HEK293 (cell line): ENCODE measurements around the gene ACTR3.

ENCODE experiments used
- BCL11A ChIP-seq: fragments of 450-650 bp; formaldehyde crosslinking; IDR thresholded peaks from 2 replicates; pipeline ENCODE4 v1.5.1; 2016; ENCODE audit warnings: low read depth, missing biosample characterization, missing genetic modification characterization
- GLI4 ChIP-seq: fragments of 450-650 bp; formaldehyde crosslinking; IDR thresholded peaks from 2 replicates; pipeline ENCODE4 v1.5.1; 2016; ENCODE audit warnings: missing biosample characterization, missing genetic modification characterization
- TCF7L2 ChIP-seq: IDR thresholded peaks from 2 replicates; pipeline ENCODE4 v1.6.1; 2011; ENCODE audit warnings: low read depth, mild to moderate bottlenecking, inconsistent platforms, low read length, moderate library complexity, borderline replicate concordance
- ZEB2 ChIP-seq: fragments of 450-650 bp; formaldehyde crosslinking; IDR thresholded peaks from 2 replicates; pipeline ENCODE4 v1.5.1; 2016; ENCODE audit warnings: missing biosample characterization, missing genetic modification characterization
- ZFP41 ChIP-seq: fragments of 450-650 bp; formaldehyde crosslinking; IDR thresholded peaks from 2 replicates; pipeline ENCODE4 v1.5.1; 2016; ENCODE audit warnings: missing biosample characterization, missing genetic modification characterization, borderline replicate concordance
- ZNF146 ChIP-seq: fragments of 450-650 bp; formaldehyde crosslinking; IDR thresholded peaks from 2 replicates; pipeline ENCODE4 v1.5.1; 2016; ENCODE audit warnings: missing biosample characterization, missing genetic modification characterization
- ZNF302 ChIP-seq: fragments of 450-650 bp; formaldehyde crosslinking; IDR thresholded peaks from 2 replicates; pipeline ENCODE4 v1.5.1; 2016; ENCODE audit warnings: missing biosample characterization, missing genetic modification characterization, low read depth
- ZNF354C ChIP-seq: fragments of 450-650 bp; formaldehyde crosslinking; IDR thresholded peaks from 2 replicates; pipeline ENCODE4 v1.5.1; 2016; ENCODE audit warnings: missing biosample characterization, missing genetic modification characterization, low read depth, borderline replicate concordance
- ZNF792 ChIP-seq: fragments of 450-650 bp; formaldehyde crosslinking; IDR thresholded peaks from 2 replicates; pipeline ENCODE4 v1.5.1; 2016; ENCODE audit warnings: missing biosample characterization, missing genetic modification characterization
- ZSCAN30 ChIP-seq: fragments of 450-650 bp; IDR thresholded peaks from 2 replicates; pipeline ENCODE4 v1.5.1; 2018; ENCODE audit warnings: missing biosample characterization, mild to moderate bottlenecking, missing genetic modification characterization, moderate library complexity
- TF ChIP-seq, protein P1 (sequence below): fragments of 450-650 bp; formaldehyde crosslinking; IDR thresholded peaks from 2 replicates; pipeline ENCODE4 v1.5.1; 2016; ENCODE audit warnings: missing biosample characterization, missing genetic modification characterization
- TF ChIP-seq, protein P2 (sequence below): fragments of 450-650 bp; IDR thresholded peaks from 2 replicates; pipeline ENCODE4 v1.5.1; 2018; ENCODE audit warnings: missing biosample characterization, missing genetic modification characterization
- TF ChIP-seq, protein P3 (sequence below): fragments of 450-650 bp; formaldehyde crosslinking; IDR thresholded peaks from 2 replicates; pipeline ENCODE4 v1.5.1; 2016; ENCODE audit warnings: missing biosample characterization, missing genetic modification characterization, low read depth

DNA sequence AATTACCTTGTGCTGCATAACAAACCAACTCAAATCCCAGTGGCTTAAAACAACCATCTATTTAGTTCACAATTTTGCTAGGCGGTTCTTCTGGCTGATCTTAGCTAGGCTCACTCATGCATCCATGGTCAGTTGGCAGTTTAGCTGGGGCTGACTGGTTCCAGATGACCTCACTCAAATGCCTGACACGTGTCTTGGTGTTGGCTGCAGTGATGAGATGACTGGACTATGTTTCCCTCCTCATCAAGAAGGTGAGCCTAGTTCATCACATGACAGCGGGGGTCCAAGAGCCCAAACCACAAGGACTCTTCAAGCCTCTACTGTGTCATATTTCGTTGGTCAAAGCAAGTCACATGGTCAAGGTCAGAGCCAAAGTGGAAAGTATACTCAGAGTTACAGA is 42.7 kb upstream of the ACTR3 start:
- TF ChIP-seq, protein P1, sequence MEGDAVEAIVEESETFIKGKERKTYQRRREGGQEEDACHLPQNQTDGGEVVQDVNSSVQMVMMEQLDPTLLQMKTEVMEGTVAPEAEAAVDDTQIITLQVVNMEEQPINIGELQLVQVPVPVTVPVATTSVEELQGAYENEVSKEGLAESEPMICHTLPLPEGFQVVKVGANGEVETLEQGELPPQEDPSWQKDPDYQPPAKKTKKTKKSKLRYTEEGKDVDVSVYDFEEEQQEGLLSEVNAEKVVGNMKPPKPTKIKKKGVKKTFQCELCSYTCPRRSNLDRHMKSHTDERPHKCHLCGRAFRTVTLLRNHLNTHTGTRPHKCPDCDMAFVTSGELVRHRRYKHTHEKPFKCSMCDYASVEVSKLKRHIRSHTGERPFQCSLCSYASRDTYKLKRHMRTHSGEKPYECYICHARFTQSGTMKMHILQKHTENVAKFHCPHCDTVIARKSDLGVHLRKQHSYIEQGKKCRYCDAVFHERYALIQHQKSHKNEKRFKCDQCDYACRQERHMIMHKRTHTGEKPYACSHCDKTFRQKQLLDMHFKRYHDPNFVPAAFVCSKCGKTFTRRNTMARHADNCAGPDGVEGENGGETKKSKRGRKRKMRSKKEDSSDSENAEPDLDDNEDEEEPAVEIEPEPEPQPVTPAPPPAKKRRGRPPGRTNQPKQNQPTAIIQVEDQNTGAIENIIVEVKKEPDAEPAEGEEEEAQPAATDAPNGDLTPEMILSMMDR (tag by site-specific recombination), result no peak
- TF ChIP-seq, protein P2, sequence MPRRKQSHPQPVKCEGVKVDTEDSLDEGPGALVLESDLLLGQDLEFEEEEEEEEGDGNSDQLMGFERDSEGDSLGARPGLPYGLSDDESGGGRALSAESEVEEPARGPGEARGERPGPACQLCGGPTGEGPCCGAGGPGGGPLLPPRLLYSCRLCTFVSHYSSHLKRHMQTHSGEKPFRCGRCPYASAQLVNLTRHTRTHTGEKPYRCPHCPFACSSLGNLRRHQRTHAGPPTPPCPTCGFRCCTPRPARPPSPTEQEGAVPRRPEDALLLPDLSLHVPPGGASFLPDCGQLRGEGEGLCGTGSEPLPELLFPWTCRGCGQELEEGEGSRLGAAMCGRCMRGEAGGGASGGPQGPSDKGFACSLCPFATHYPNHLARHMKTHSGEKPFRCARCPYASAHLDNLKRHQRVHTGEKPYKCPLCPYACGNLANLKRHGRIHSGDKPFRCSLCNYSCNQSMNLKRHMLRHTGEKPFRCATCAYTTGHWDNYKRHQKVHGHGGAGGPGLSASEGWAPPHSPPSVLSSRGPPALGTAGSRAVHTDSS (tag by site-specific recombination), result no peak
- TF ChIP-seq ZSCAN30 (tag by site-specific recombination) (no peak), ZNF792 (no peak), ZFP41 (no peak), TCF7L2 (no peak), ZNF302 (tag by site-specific recombination) (no peak), ZEB2 (tag by site-specific recombination) (no peak), BCL11A (tag by site-specific recombination) (no peak), ZNF354C (tag by site-specific recombination) (no peak), GLI4 (tag by site-specific recombination) (no peak), ZNF146 (no peak)
- TF ChIP-seq, protein P3, sequence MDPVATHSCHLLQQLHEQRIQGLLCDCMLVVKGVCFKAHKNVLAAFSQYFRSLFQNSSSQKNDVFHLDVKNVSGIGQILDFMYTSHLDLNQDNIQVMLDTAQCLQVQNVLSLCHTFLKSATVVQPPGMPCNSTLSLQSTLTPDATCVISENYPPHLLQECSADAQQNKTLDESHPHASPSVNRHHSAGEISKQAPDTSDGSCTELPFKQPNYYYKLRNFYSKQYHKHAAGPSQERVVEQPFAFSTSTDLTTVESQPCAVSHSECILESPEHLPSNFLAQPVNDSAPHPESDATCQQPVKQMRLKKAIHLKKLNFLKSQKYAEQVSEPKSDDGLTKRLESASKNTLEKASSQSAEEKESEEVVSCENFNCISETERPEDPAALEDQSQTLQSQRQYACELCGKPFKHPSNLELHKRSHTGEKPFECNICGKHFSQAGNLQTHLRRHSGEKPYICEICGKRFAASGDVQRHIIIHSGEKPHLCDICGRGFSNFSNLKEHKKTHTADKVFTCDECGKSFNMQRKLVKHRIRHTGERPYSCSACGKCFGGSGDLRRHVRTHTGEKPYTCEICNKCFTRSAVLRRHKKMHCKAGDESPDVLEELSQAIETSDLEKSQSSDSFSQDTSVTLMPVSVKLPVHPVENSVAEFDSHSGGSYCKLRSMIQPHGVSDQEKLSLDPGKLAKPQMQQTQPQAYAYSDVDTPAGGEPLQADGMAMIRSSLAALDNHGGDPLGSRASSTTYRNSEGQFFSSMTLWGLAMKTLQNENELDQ (tag by site-specific recombination), result no peak
